Kidney (tissue), 14 donors: ENCODE data around the gene WDR46. TPM values are rescaled to one million over a fixed set of nuclear protein-coding genes. Genes with fewer than 3 reads are reported as not detected.

ENCODE experiments used
- DNase-seq, 5 donors: peaks; one replicate each; pipeline ENCODE4 v3.0.0-alpha.2; 2013 to 2020
- FAIRE-seq: peaks from 2 replicates; lab custom pipeline; 2012; peaks lifted over from hg19 to GRCh38; lab: Jason Lieb, UNC
- H3K27ac ChIP-seq, 2 donors: one replicate each; pipeline ENCODE4 v1.7.0; 2013; ENCODE audit warnings: low read depth in 2 of 2, low read length in 2 of 2, inconsistent platforms in 1 of 2
- H3K27me3 ChIP-seq: one replicate; pipeline ENCODE4 v1.7.1; 2013; ENCODE audit warnings: low read length, inconsistent platforms; ENCODE audit not compliant: control insufficient read depth, insufficient read depth
- H3K36me3 ChIP-seq, 3 donors: one replicate each; pipeline versions ENCODE4 v1.7.0 to v1.7.1; 2013; ENCODE audit warnings: low read length in 3 of 3, control low read depth in 1 of 3, inconsistent platforms in 1 of 3; ENCODE audit not compliant: insufficient read depth in 3 of 3, control insufficient read depth in 2 of 3
- H3K4me1 ChIP-seq, 3 donors: one replicate each; pipeline versions ENCODE4 v1.7.0 to v1.7.1; 2013; ENCODE audit warnings: low read length in 3 of 3, inconsistent platforms in 1 of 3, low read depth in 1 of 3; ENCODE audit not compliant: control insufficient read depth in 2 of 3, insufficient read depth in 2 of 3
- H3K4me3 ChIP-seq, 3 donors: one replicate each; pipeline versions ENCODE4 v1.7.0 to v1.8.1; 2013; ENCODE audit warnings: low read length in 3 of 3, control low read depth in 1 of 3, inconsistent platforms in 1 of 3
- H3K9ac ChIP-seq, 3 donors: one replicate each; pipeline versions ENCODE4 v1.7.0 to v1.7.1; 2013; ENCODE audit warnings: low read length in 3 of 3, control low read depth in 1 of 3, inconsistent platforms in 1 of 3
- H3K9me3 ChIP-seq, 3 donors: one replicate each; pipeline versions ENCODE4 v1.7.0 to v1.7.1; 2013; ENCODE audit warnings: low read length in 3 of 3, control low read depth in 1 of 3, inconsistent platforms in 1 of 3; ENCODE audit not compliant: control insufficient read depth in 2 of 3, insufficient read depth in 1 of 3
- intact Hi-C: fragments of 100-400 bp; cut with DNase I; formaldehyde crosslinking; loops from one replicate; pipeline ENCODE4 v1.11.1; 2022
- polyA plus RNA-seq: library from polyadenylated mRNA; stranded (reverse); fragments of 350-450 nt; fragmentation: Illumina TruSeq; extraction: RNeasy Lipid Tissue Mini Kit (QIAGEN cat#74804); gene quantifications from one replicate; pipeline ENCODE4 v1.2.3, GENCODE V29; 2014; ENCODE audit warnings: low read depth, low replicate concordance; ENCODE audit not compliant: insufficient read depth
- total RNA-seq: library from RNA; stranded (reverse); fragmentation: NEBNext Ultra II Directional; extraction: Animal tissue kit (Norgen Biotek cat#: 25700); gene quantifications from one replicate; pipeline ENCODE4 v1.2.1, GENCODE V29; 2021
- TF ChIP-seq, protein P1 (sequence below): IDR thresholded peaks from 3 replicates; pipeline ENCODE4 v1.5.1; 2012; ENCODE audit warnings: mild to moderate bottlenecking, moderate library complexity, borderline replicate concordance; ENCODE audit not compliant: insufficient read depth; ENCODE audit errors: extremely low read depth
- donor health status: control.
- donor health status: control.
- donor health status: control.
- donor health status: control.
- donor health status: control.
- donor health status: DM: yes; HTN: yes; CAD: no.
- donor health status: Normal renal cell carcinoma (clear cell type).

The WDR46 gene
- total and polyA plus RNA-seq, 2 donors from 2014 or later = 40.3 to 46.5 TPM

DNA sequence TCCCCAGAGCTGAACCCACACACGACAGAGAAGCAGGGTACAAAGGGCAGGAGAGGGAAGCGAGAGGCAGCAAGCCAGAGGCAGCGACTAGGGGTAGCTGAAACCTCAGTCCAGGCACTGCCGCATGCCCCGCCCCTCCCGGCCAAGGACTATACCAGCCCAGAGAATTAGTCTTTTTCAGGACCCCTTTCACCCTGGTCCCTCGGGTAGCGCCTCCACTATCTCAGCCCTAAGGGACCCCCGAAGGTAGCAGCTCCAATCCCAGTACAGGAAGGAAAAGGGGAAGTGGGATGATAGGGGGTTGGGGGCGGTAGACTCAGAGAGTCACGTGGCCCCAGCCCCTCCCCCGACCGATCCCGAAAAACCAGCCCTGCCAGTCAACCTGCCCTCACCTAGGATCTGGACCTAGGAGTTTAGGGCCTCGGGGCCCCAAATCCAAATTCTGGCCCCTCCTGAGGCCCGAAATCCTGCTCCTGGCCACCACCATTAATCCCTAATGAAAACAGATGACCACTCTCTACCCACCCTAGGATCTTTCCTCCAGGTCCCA lies 8.4 kb upstream of the WDR46 start:
- Histone ChIP-seq H3K27me3 (no peaks in the 10 kb centered on the region), H3K27ac (peak overlapping the region; percentile 96 to 98), H3K4me1 (peaks cover 0 to 13% (median 0%) of the 10 kb centered on the region in 3 donors), H3K9ac (peak overlapping the region in 2 of 3 donors; percentile 60 to 68), H3K4me3 (peak overlapping the region; percentile 48 to 92 (median 56)), H3K36me3 (peaks cover 2 to 12% (median 11%) of the 10 kb centered on the region in 3 donors), H3K9me3 (no peaks in the 10 kb centered on the region)
- DNase-seq (peak; percentile 66 to 87 (median 77)), FAIRE-seq (no peak)
- TF ChIP-seq, protein P1, sequence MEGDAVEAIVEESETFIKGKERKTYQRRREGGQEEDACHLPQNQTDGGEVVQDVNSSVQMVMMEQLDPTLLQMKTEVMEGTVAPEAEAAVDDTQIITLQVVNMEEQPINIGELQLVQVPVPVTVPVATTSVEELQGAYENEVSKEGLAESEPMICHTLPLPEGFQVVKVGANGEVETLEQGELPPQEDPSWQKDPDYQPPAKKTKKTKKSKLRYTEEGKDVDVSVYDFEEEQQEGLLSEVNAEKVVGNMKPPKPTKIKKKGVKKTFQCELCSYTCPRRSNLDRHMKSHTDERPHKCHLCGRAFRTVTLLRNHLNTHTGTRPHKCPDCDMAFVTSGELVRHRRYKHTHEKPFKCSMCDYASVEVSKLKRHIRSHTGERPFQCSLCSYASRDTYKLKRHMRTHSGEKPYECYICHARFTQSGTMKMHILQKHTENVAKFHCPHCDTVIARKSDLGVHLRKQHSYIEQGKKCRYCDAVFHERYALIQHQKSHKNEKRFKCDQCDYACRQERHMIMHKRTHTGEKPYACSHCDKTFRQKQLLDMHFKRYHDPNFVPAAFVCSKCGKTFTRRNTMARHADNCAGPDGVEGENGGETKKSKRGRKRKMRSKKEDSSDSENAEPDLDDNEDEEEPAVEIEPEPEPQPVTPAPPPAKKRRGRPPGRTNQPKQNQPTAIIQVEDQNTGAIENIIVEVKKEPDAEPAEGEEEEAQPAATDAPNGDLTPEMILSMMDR = no peak
- intact Hi-C loops = no loop called here

DNA sequence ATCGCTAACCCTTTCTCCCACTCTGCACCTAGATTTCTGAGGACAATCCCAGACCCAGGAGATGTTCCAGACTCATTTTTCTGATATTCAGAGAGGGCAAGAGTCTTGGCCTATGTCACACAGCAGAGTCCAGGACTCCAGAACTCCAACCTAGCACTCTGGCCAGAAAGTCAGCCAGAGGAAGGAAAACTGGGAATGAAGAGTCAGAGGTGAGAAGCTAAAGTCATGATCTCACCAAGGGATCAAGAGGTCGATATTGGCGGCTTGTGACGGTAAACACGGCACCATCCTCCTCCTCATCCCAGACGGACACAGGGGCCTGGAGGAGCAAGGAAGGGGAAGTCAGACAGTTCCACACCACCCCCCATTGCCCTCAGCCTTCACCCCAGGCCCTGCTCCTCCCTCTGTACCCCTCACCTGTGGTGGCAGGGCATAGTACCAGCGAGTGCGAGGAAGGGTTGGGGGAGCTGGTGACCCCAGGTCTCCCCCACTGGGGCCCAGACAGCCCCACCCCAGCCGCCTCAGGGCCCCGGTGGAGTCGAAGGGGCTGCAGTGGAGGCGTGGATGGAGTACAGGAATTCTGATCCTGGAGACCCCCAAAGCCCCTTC lies 7.9 kb upstream of the WDR46 start:
- Histone ChIP-seq H3K27ac (peak overlapping the region; percentile 96 to 98), H3K9ac (peak overlapping the region in 1 of 3 donors; percentile 68), H3K4me1 (peaks cover 0 to 13% (median 0%) of the 10 kb centered on the region in 3 donors), H3K4me3 (peak overlapping the region; percentile 48 to 92 (median 56)), H3K36me3 (peaks cover 2 to 16% (median 15%) of the 10 kb centered on the region in 3 donors), H3K27me3 (no peaks in the 10 kb centered on the region), H3K9me3 (no peaks in the 10 kb centered on the region)
- DNase-seq (peak in 1 of 5 donors; percentile 75), FAIRE-seq (no peak)
- TF ChIP-seq, protein P1 = no peak
- intact Hi-C loops = no loop called here

DNA sequence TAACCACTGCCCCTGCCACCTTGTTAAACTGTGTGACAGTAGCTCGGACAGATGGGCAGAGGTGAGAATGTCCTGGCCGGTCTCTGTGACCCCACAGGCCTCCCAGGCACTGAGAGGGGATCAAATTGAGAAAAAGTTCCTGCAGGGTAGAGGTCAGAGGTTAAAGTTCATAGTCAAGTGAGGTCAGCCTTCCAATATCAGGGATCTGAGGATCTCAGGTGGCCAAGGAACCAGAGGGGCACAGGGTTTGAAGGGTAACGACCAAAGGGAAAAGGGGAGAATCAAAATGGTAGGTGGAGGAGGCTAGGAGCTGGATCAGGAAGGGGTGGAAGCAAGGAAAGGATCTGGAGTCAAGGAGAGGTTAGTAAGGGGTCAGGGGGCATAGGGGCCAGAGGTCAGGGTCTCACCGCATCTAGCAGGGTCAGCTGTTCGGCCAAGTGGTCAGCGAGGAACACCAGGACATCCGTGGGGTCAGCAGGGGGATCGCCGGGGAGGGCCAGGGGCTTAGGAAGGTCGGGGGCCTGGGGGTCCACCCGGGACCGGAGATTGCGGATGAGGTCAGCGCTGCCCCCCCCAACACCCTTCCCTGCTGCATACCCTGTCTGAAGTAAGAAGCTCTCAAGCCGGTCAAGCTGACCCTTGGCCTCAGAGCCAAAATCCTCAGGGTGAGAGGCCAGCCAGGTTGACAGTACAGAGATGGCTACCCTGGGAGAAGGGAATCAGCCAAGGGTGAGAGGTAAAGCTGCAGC lies 6.8 kb upstream of the WDR46 start:
- peaks cover 0 to 11% (median 0%) of the 10 kb centered on the region in 3 donors for H3K4me1 ChIP-seq
- TF ChIP-seq, protein P1 = no peak
- peak in 1 of 5 donors; percentile 79 for DNase-seq
- H3K9me3 ChIP-seq = no peaks in the 10 kb centered on the region
- no peak for FAIRE-seq
- H3K4me3 ChIP-seq = no peak overlapping the region
- H3K27ac ChIP-seq = no peak overlapping the region
- no peak overlapping the region for H3K9ac ChIP-seq
- intact Hi-C loops = no loop called here
- H3K27me3 ChIP-seq = no peaks in the 10 kb centered on the region
- peaks cover 2 to 25% (median 16%) of the 10 kb centered on the region in 3 donors for H3K36me3 ChIP-seq
